Activated CD8-positive, alpha-beta memory T cell treated with anti-CD3 and anti-CD28 coated beads, Interleukin-2, amount 50 U/mL, for 24 hours (primary cell): ENCODE results near the gene RAB3GAP2.
"Not testable (repeated sequence)": the region's sequence is repeated elsewhere in the genome, so short reads cannot be mapped to it uniquely, and the experiment has no call there.

ENCODE experiments used
- DNase-seq: peaks from one replicate; pipeline ENCODE4 v3.0.0-alpha.2; 2020; ENCODE audit errors: extremely low read depth

Gene RAB3GAP2

GRCh38 chr1:220198186-220199005 is 73.9 kb downstream of the RAB3GAP2 start:
- DNase-seq, result no peak

GRCh38 chr1:220195701-220196100 is 76.6 kb downstream of the RAB3GAP2 start:
- no peak for DNase-seq

DNA sequence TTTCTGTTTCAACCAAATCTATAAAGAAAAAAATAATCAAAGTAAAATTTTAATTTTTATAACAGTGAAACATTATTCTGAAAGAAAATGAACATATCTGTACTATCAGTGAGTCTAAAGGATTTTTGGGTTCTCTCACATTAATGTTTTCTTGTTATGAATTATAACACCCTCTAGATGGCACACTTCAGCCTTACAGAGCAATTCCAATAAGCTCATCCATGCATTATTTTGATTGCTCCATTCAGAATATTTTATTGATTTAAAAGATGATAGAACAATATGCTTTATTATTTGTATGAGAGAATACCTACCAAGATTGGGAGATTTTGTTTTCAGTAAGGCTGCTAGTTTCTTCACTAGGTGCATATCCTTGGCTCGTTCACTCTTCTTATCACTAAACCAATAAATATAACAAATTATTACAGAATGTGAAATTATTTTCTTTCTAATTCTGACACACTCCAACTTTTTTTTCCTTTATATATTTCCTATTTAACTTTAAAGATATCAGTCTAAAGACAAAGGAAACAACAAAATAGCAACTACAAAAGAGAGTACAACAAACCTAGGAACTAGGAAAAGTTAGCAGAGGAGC is 82.4 kb downstream of the RAB3GAP2 start:
- DNase-seq, result no peak

DNA sequence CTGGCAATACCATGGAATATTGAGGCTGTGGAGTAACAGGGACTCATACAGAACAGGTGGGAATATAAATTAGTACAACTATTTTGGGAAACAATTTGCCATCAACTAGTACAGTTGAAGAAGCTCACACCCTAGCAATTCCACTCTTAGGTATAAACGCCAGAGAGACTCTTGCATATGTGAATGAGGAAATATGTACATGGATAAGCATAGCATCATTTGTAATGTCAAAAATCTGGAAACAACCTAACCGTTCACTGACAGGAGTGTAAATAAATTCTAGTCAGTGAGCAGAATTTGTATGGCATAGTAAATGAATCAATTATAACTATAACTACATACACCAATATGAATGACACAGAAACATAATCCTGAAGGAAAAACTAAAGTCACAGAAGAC is 83.7 kb downstream of the RAB3GAP2 start:
- no peak for DNase-seq

- no peak for DNase-seq
Measured at GRCh38 chr1:220186752-220187151, 85.5 kb downstream of the RAB3GAP2 start.

DNA sequence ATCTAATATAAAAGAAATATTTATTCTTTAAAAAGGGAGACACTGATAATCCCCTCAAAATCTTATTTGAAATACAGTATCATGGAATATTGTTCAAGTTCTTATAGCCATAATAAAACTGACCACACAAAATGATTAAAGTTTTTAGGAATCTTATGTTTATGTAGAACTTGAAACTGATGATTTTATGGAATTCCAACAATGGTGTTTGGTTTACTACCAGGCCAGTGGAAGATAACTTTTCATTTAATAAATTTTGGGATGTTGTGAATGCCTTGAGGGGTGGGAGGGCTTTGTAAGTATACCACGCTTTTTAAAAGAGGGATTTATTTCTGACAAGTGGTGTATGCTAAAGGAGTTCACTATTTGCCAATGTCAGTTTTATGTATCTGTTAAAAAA is 87.7 kb downstream of the RAB3GAP2 start:
- DNase-seq, result no peak

DNA sequence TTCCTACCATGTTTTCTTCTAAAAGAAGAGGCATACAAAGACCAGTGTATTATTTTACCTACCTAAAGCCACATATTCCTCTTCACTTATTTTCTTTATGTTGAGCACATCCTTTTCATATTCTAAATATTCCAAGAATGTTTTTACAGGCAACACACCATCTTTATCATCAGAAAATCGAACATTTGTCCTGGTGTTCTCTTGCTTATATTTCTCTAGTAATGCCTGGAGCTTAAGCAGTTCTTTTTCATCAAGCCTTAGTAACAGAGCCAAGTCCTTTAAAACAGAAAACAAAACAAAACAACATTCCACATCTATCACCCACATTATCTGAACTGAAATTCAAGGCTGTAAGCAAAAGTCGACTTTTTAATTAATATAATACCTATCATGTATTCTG is 89.6 kb downstream of the RAB3GAP2 start:
- no peak for DNase-seq

- no peak for DNase-seq
Measured at GRCh38 chr1:220182111-220182510, 90.1 kb downstream of the RAB3GAP2 start.

DNA sequence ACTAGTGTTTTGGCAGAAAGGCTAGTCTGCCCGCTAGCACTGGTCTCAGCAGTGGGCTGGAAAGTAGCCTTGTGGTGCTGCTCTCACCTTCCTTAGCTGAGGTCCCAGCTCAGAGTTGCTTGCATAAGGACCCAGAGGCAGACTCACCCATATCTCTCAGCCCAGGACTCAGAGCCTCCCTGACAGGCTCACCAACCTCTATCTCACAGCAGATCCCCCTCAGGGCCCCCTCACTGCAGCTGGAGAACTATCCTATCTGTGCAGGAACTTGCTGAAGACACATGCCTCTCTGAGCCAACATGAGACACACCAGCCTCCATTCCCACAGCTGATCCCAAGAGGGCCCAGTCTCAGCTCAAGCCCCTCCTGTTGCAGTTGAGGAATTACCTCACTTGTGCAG is 95.7 kb downstream of the RAB3GAP2 start:
- no peak for DNase-seq

DNA sequence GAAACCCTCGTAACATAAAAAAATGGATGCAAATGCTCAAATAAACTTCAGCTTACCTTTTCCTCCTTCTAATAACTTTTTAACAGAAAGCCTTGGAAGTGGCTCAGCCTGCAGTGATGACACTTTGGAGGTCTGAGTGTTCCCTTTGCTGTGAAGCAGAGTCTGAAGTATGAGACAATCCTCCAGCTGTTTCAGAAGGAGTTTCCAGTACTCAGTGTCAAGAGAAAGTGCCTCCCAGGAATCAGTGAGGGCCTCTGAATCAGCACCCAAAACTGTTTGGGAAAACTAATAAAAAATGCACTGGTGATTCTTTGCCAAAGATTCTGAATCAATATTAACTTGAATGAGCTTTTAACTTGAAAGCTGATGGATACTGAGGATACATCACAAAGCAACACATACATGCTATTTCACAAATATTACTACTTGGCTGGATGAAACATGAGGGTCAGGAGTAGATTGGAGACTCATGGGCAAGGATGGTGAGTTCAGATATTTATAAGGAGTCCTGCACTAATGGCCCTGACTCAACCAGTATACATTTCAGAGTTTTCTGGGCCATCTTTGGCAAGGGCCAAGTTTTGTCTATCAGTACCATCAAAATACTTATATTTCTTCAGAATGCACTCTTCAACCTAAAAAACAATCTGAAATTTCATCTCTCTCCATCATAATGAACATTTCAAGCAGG is 101.3 kb downstream of the RAB3GAP2 start:
- DNase-seq, result no peak

DNA sequence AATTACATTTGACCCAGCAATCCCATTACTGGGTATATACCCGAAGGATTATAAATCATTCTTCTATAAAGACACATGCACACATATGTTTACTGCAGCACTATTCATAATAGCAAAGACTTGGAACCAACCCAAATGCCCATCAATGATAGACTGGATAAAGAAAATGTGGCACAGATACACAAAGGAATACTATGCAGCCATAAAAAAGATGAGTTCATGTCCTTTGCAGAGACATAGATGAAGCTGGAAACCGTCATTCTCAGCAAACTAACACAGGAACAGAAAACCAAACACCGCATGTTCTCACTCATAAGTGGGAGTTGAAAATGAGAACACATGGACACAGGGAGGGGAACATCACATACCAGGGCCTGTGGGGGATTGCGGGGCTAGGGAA is 102.4 kb downstream of the RAB3GAP2 start:
- not testable (repeated sequence) for DNase-seq

DNA sequence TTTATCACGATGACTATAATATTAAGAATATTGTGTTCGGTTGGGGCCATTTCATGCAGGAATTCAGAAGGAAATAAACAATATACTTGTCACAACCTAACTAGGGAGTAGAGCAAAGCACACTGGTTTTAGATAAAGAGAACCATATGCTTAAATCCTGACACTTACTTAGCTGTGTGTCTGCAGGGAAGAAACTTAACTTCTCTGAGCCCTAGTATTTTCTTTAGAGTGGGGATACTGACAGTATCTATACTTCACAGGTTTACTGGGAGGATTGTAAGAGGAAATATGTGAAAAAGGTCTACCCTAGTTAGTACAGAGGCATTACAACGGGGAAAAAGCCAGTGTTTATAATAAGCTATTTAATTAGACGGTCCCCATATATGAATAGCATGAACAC is 105.4 kb downstream of the RAB3GAP2 start:
- no peak for DNase-seq

GRCh38 chr1:220164517-220164916 is 107.7 kb downstream of the RAB3GAP2 start:
- DNase-seq, result no peak

DNA sequence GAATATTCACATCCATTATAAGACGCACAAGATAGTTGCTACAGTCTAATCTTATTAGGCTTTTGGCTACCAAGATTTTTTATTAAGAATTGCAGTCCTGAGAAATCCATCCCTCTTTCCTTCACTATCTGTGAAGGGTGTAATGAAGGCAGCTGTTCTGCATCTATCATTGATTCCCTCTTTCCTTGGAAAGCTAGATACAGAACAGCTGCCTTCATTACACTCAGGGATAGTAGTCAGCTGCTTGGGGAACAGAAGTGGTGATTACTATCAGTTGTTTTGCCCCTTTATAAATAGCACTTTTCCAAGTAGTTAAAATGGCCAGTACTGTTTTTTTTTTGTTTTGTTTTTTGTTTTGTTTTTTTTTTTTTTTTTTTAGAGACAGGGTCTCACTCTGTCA is 108.1 kb downstream of the RAB3GAP2 start:
- no peak for DNase-seq

DNA sequence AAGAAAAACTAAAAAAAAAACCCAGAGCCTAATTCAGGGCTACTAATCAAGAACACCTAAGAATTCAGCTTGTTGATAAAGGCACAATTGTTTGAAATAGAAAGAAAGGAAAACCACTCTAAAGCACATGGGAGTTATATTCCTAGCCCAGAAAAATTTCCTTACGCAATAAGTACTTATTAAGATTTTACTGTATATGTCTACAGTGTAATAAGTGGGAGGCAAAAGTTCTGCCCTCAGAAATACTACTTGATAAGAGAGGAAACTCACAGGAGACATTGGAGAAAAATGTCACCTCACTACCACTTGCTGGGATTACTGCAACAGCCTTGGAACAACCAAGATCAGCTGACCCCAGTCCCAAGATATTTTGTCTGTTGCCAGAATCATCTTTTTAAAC is 112.2 kb downstream of the RAB3GAP2 start:
- DNase-seq, result no peak

DNA sequence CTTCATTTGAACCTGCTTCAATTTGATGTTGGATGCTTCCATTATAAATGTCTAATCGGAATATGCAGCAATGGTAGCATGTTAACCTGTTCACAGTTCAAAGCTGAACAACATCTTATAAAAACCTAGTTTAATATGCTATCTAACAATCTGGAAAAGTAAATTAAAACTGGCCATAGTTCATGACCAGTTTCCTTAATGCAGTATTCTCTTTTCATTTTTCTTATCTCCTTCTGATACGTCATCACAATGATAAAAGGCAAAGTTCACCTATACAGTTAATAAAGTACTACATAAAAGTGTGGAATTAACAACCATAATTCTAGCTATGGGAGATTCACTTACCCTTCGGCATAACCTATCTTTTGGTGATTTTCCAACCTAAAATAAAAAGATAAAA is 113.2 kb downstream of the RAB3GAP2 start:
- DNase-seq, result no peak

DNA sequence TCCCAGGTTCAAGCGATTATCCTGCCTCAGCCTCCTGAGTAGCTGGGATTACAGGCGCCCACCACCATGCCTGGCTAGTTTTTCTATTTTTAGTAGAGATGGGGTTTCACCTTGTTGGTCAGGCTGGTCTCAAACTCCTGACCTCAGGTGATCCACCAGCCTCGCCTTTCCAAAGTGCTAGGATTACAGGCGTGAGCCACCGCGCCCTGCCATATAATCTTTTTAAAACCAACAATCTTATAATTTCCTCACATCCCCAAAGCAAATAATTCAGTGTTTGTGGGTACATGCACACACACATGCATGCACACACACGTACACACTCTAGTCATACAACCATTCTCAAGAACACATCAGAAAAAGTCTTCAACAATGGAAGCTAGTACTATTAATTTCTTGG is 113.7 kb downstream of the RAB3GAP2 start:
- DNase-seq, result not testable (repeated sequence)

DNA sequence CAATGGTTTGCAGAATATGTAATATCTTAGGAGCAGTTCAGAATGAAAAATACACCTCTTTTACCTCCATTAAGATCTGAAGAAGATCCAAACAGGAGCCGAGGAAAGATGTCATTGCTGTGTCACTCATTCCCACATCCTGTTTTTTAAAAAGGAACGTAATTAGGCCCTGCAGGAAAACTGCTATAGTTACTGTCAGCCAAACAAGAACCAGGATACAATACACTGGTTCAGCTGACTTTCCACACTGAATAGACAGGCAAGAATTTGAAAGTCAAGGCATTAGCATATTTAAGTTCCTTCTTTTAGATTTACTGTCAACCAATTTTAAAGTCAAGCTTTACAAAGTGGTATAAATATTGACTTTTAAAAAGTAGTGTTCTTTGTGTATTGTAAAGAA is 114.5 kb downstream of the RAB3GAP2 start:
- DNase-seq, result no peak

- no peak for DNase-seq
Measured at GRCh38 chr1:220156620-220157146, 115.6 kb downstream of the RAB3GAP2 start.

DNA sequence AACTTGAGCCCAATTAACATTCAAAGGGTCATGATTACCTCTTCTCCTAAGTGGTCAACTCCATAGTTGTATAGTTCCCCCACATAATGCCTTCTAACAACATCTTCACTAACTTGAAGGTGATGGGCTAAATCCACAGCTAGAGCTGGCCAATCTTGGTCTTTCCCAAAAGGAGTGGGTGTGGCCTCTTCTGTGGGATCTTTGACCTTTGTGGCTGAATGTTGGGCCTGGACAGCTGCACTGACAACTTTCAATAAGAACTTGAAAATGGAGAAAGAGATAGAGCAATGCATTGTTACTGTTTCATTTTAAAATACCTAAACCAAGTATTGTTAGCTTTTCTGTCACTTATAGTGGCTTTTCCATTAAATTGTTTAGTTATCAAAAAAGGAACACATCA is 119.1 kb downstream of the RAB3GAP2 start:
- DNase-seq, result no peak

GRCh38 chr1:220151454-220151853 is 120.8 kb downstream of the RAB3GAP2 start:
- no peak for DNase-seq

GRCh38 chr1:220149742-220150141 is 122.5 kb downstream of the RAB3GAP2 start:
- DNase-seq, result no peak

DNA sequence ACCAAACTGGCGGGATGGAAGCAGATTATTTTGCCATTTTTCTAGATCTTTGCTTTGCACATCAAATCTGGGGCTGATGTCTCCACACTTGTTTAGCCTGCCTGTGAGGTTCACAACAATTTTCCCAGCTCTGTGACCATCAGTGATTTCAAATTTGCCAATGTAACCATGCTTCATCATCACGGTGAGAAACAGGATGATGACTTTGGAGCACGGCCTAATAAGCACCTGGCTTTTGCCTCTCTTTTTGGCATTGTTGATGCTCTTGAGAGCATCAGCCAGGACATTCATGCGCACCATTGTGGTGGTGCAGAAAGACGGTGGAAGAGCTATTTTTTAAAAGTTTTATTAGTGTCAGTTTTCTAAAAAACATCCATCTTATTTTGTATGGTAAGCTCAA is 128.2 kb downstream of the RAB3GAP2 start:
- no peak for DNase-seq
